GM10248 (cell line): ENCODE data around the gene MPND.
A peak's percentile ranks its signal among the peaks of the same experiment; 100 is the strongest.

Source experiments
- CTCF ChIA-PET: fragments of 300-600 bp; sonication (Branson Sonifier 250); formaldehyde crosslinking; extraction: SDS; loops from one replicate; lab custom pipeline; 2021; ENCODE audit warnings: antibody characterized with exemption; lab: Yijun Ruan, JAX
- POLR2A ChIA-PET: fragments of 350-650 bp; sonication (Branson Sonifier 250); formaldehyde crosslinking; extraction: SDS; loops from one replicate; lab custom pipeline; 2020; ENCODE audit warnings: antibody characterized with exemption; lab: Yijun Ruan, JAX
- DNase-seq: peaks from one replicate; pipeline ENCODE4 v3.0.0; 2012; ENCODE audit errors: extremely low spot score
- TF ChIP-seq, protein P1 (sequence below): IDR thresholded peaks from 2 replicates; pipeline ENCODE4 v1.5.1; 2012; ENCODE audit warnings: mild to moderate bottlenecking, low read depth; ENCODE audit errors: extremely low read depth, missing control alignments, control extremely low read depth

Gene MPND

GRCh38 chr19:4396949-4397783 is 53.8 kb downstream of the MPND start:
- no peak for DNase-seq
- TF ChIP-seq, protein P1, sequence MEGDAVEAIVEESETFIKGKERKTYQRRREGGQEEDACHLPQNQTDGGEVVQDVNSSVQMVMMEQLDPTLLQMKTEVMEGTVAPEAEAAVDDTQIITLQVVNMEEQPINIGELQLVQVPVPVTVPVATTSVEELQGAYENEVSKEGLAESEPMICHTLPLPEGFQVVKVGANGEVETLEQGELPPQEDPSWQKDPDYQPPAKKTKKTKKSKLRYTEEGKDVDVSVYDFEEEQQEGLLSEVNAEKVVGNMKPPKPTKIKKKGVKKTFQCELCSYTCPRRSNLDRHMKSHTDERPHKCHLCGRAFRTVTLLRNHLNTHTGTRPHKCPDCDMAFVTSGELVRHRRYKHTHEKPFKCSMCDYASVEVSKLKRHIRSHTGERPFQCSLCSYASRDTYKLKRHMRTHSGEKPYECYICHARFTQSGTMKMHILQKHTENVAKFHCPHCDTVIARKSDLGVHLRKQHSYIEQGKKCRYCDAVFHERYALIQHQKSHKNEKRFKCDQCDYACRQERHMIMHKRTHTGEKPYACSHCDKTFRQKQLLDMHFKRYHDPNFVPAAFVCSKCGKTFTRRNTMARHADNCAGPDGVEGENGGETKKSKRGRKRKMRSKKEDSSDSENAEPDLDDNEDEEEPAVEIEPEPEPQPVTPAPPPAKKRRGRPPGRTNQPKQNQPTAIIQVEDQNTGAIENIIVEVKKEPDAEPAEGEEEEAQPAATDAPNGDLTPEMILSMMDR: no peak
- ChIA-PET POLR2A (no interaction called here), CTCF (interaction anchor here (1.1 to 2.1 kb wide), 3 partner anchors 22 to 130 kb away, joined by 3 to 6 read pairs (median 3); no protein-coding TSS in a partner anchor)

- DNase-seq: no peak
- CTCF ChIA-PET: interaction anchor here (0.6 to 3.2 kb wide), 31 partner anchors 9 to 166 kb away, joined by 3 to 45 read pairs (median 5); partner anchors contain the start of genes HDGFL2, MPND and PLIN5
- TF ChIP-seq, protein P1: no peak
- POLR2A ChIA-PET: interaction anchor here (1.0 kb wide), 1 partner anchor 17 kb away, joined by 3 read pairs; no protein-coding TSS in a partner anchor
Measured at GRCh38 chr19:4399812-4400134, 56.4 kb downstream of the MPND start.

GRCh38 chr19:4400135-4400936 is 57.0 kb downstream of the MPND start, which contains the start of gene SH3GL1:
SH3GL1 (minus strand) TSS chr19:4400547; CDS start chr19:4400368, 179 bp downstream.
- CTCF ChIA-PET: interaction anchor here (0.6 to 3.2 kb wide), 34 partner anchors 9 to 166 kb away, joined by 3 to 45 read pairs (median 5); partner anchors contain the start of genes HDGFL2, MPND and PLIN5
- peak; percentile 91 for DNase-seq
- TF ChIP-seq, protein P1: peak; percentile 100
- POLR2A ChIA-PET: interaction anchor here (1.0 kb wide), 1 partner anchor 18 kb away, joined by 3 read pairs; no protein-coding TSS in a partner anchor

DNA sequence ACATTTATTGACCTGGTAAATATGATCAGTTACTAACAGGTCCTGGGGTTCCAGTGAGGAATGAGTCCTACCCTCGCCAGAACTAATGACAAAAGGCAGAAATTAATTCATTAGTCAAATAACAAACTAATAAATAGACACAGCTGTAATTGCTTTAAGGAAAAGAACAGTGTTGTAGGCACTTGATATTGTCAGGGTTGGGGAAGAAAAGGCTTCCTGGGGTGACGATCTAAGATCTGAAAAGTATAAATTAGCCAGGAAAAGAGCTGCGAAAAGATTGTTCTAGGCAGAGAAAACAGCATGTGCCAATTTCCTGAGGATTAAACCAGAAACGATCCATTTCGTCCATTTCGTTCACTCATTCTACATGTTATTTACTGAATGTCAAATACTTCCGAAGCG is 58.4 kb downstream of the MPND start:
- TF ChIP-seq, protein P1: no peak
- POLR2A ChIA-PET: interaction anchor here (1.4 kb wide), 1 partner anchor 59 kb away, joined by 4 read pairs; the partner anchor contains the start of gene MPND
- CTCF ChIA-PET: interaction anchor here (0.7 to 3.2 kb wide), 13 partner anchors 8 to 134 kb away, joined by 3 to 45 read pairs (median 9); partner anchors contain the start of genes HDGFL2 and MPND
- DNase-seq: no peak

- ChIA-PET POLR2A (interaction anchor here (0.5 to 1.4 kb wide), 3 partner anchors 60 to 243 kb away, joined by 3 to 4 read pairs (median 4); partner anchors contain the start of gene MPND), CTCF (interaction anchor here (0.7 to 3.2 kb wide), 13 partner anchors 9 to 135 kb away, joined by 3 to 45 read pairs (median 9); partner anchors contain the start of genes HDGFL2 and MPND)
- peak; percentile 100 for DNase-seq
Measured at GRCh38 chr19:4402171-4403004, 59.0 kb downstream of the MPND start, which contains the start of gene CHAF1A. CHAF1A (plus strand) TSS chr19:4402640; CDS start chr19:4402763, 123 bp downstream.

More at GRCh38 chr19:4402171-4403004, 59.0 kb downstream of the MPND start, which contains the start of gene CHAF1A:
- TF ChIP-seq, protein P1: no peak
